HL-60 (cell line): ENCODE results near the gene STOML1.

Experiments used
- DNase-seq, 2 experiments: peaks; one replicate each; pipeline ENCODE4 v3.0.0-alpha.2; 2010 to 2020; ENCODE audit warnings: low read depth in 1 of 2, low spot score in 1 of 2
- H3K27ac ChIP-seq: fragments of 250-450 bp; sonication (Bioruptor Pico); replicated peaks from 2 replicates; pipeline ENCODE4 v1.5.1; 2020; ENCODE audit warnings: mild to moderate bottlenecking, moderate library complexity
- H3K27me3 ChIP-seq: fragments of 250-450 bp; sonication (Bioruptor Pico); 2 replicates; pipeline ENCODE4 v1.5.1; 2021; ENCODE audit warnings: mild to moderate bottlenecking, moderate library complexity; ENCODE audit not compliant: insufficient read depth, poor library complexity, severe bottlenecking
- H3K4me3 ChIP-seq: replicated peaks from 2 replicates; pipeline ENCODE4 v1.5.1; 2011; ENCODE audit warnings: mild to moderate bottlenecking, control low read depth, low read length; ENCODE audit not compliant: insufficient read depth
- CTCF ChIP-seq: IDR thresholded peaks from one replicate; pipeline ENCODE4 v1.5.1; 2011; ENCODE audit warnings: low read length, control low read depth, inconsistent platforms; ENCODE audit not compliant: insufficient read depth
- GABPA ChIP-seq: IDR thresholded peaks from 2 replicates; pipeline ENCODE4 v1.6.1; 2012; ENCODE audit warnings: low read depth
- POLR2AphosphoS5 ChIP-seq: IDR thresholded peaks from 2 replicates; pipeline ENCODE4 v1.6.1; 2012; ENCODE audit warnings: low read depth
- REST ChIP-seq: IDR thresholded peaks from 2 replicates; pipeline ENCODE4 v1.6.1; 2012; ENCODE audit warnings: low read depth; ENCODE audit not compliant: insufficient replicate concordance
- SPI1 ChIP-seq: IDR thresholded peaks from 2 replicates; pipeline ENCODE4 v1.6.1; 2012; ENCODE audit warnings: low read depth, mild to moderate bottlenecking, borderline replicate concordance

Gene STOML1

DNA sequence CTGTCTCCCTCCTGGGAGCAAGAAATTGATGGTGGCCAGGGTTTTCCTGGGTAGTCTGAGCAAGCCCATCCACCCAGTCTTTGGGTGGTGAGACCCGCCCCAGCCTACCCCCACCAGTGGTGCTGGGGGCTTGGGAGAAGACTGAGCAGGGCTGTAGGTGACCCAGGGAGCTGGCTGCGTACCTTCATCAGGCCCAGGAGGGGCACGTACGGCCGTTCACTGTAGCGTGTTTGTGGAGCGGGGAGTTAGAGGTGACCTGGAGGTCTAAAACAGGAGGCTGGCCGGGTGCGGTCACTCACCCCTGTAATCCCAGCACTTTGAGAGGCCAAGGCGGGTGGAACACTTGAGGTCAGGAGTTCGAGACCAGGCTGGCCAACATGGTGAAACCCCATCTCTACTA, 54.4 kb downstream of the STOML1 start:
- no peak for TF ChIP-seq REST
- TF ChIP-seq SPI1 = no peak
- no peak for TF ChIP-seq GABPA
- Histone ChIP-seq H3K27me3 (no peaks in the 10 kb centered on the region), H3K4me3 (no peak overlapping the region), H3K27ac (no peak overlapping the region)
- DNase-seq = no peak

- no peak for TF ChIP-seq CTCF
- no peak for TF ChIP-seq REST
- TF ChIP-seq GABPA = no peak
- no peak for TF ChIP-seq POLR2AphosphoS5
- TF ChIP-seq SPI1 = no peak
- Histone ChIP-seq H3K4me3 (no peak overlapping the region), H3K27ac (no peak overlapping the region), H3K27me3 (peaks cover 2% of the 10 kb centered on the region)
- no peak for DNase-seq
These were observed 54.8 kb downstream of the STOML1 start for GRCh38 chr15:73937296-73937695.

GRCh38 chr15:73936588-73937290, 55.4 kb downstream of the STOML1 start:
- H3K4me3 ChIP-seq = no peak overlapping the region
- no peak for TF ChIP-seq CTCF
- 0 out of 2 replicates have a peak, but pooled peaks have one; percentile 12 for TF ChIP-seq SPI1
- no peak for DNase-seq
- H3K27me3 ChIP-seq = peaks cover 3% of the 10 kb centered on the region
- H3K27ac ChIP-seq = no peak overlapping the region

- H3K27ac ChIP-seq = no peak overlapping the region
- no peak for TF ChIP-seq REST
- no peak for TF ChIP-seq POLR2AphosphoS5
- TF ChIP-seq SPI1 = no peak
- TF ChIP-seq GABPA = no peak
- no peak for TF ChIP-seq CTCF
- no peak overlapping the region for H3K4me3 ChIP-seq
- peaks cover 3% of the 10 kb centered on the region for H3K27me3 ChIP-seq
- DNase-seq = no peak
These were observed 55.9 kb downstream of the STOML1 start for GRCh38 chr15:73936181-73936580.
